HG03097 (cell line): ENCODE results near the gene LRGUK.
"Not testable (repeated sequence)": the region's sequence is repeated elsewhere in the genome, so short reads cannot be mapped to it uniquely, and the experiment has no call there.

Experiments
- ATAC-seq: cut with Tn5 transposase; IDR thresholded peaks from one replicate; pipeline ENCODE4 v1.9.1; 2021; ENCODE audit not compliant: unreplicated experiment, low FRiP score

Gene LRGUK

DNA sequence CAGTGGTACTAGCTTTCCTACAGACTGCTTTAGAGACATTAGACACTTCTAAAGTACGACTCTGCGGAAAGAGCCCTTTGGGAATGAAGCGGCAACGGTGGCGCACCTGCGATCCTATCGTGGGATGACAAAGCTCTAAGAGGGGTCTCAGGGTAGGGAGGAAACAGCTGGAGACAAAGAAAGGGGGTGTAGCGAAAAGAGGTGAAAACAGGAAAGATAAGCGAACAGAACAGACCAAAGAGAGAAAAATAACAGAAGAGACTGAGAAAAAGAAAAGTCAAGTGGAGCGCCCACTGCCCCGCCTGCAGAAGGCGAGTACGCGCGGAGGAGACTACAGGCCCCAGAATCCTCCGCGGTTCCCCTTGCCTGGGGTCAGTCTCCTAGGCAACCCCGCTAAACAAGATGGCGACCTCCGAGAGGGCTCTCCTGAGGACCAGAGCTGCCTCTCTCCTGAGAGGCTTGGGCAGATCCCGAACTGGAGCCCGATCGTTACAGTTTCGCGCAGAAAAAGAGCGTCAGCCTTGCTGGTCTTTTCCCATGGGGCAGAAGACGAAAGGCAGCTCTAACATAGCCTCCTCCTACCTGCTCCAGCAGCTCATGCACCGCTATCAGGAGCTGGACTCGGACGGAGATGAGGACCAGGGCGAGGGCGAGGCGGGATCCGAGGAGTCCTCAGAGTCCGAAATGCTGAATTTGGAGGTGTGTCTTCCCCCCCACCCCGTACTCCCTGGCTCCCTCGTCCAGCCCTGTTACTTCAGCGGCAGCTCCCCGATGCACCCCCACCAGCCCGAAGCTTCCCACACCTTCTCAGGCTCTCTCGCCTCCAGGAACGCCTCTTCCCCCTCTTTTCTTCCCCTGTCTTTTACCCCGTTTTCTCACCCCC is at the start of gene LRGUK:
Gene LRGUK (plus strand): TSS at position 375 of the 883 bp plus-strand sequence. CDS start 28 bp downstream, at position 403.
- peak; percentile 100 for ATAC-seq

DNA sequence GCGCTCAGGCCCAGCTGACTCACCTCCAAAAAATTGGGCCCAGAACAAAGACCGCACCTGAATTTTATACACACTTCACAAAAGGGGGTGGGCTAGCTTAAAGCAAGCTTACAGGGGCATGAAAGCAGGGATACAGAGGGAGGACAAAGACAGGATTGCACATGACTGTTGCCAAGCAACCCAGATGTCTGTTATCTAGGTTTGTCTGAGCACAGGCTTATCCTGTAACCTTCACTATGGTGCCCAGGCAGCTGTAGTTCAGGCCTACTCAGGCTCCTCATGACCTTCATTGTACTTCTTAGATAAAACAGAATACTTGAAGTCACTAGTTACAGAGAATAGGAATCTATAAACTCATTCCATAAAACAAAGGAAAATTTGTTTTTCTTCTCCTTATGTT is 49.6 kb upstream of the LRGUK start:
- not testable (repeated sequence) for ATAC-seq

- no peak for ATAC-seq
Observed at GRCh38 chr7:134078991-134079390, 48.1 kb upstream of the LRGUK start.

- no peak for ATAC-seq
Observed at GRCh38 chr7:134081695-134082094, 45.4 kb upstream of the LRGUK start.

DNA sequence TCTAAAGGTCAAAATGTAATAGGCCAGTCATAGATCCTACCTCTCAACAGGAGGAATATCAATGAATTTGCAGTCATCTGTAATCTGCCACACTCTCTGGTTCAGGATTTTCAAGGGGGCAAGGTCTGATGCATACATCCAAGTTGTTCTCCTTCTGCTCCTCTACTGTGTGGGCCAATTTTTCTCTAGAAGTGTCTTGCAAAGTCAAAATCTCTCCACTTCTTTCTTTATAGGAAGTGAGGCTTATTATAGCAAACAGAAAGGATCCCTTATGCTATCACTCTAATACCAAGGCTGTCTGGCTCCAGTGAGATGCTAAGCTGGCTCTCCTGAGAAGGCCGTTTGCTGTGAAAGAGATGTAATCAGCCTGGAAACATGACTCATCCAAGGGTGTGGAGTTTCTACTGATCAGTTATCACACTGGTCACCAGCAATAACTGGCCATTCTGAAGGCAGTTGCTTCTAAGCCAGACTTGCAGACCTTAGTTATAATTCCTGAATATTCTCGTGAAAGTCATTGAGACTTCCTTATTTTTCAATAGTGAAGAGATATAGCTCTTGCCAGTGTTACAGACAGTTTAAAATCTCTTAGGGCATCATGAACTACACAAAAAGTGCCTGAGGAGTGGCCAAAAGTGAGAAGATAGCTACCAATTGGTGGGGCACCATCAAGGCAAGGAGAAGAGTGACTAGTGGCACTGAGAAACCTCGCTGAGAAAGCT is 43.2 kb upstream of the LRGUK start:
- ATAC-seq, result no peak

DNA sequence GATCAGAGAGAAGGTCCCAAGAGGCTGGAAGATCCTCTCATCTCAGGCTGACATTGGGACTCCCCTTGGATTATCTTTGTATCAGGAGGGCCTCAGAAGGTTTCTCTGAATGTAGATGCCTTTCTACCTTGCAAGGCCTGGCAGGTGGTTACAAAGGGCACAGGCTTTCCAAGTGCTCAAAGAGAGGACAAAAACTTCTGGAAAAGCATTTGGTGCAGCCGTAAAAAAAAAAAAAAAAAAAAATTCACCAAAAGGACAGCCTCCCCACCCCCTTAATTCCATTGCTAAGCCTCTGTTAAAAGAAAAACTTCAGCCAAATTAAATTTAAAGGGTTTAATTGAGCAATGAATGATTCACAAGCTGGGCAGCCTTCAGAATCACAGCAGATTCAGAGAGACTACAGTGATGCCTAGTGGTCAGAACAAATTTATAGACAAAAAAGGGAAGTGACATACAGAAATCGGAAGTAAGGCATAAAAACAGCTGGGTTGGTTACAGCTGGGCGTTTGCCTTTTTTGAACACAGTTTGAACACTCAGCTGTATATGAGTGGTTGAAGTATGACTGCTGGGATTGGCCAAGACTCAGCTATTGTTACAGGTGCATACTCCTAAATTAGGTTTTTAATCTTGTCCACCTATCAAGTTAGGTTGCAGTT is 42.5 kb upstream of the LRGUK start:
- no peak for ATAC-seq

DNA sequence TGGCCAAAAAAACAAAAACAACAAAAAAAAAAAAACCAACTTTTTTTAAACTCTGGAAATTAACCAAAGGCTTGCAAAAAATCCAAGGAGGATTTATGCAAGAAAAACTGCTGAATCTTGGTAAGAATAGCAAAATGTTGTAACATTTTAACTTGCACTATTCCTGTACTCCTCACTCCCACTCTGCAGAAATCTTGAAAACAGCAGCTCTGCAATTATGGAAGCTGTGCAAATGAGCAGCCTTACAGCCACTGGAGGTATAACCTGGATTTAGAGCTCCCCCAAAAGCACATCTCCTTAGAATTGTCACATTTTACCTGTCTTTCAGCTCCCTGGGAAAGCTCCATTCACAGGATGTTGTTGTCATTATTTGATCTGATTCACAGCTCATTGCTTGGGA is 41.8 kb upstream of the LRGUK start:
- no peak for ATAC-seq

GRCh38 chr7:134086998-134087735 is 40.0 kb upstream of the LRGUK start:
- ATAC-seq, result no peak

GRCh38 chr7:134088199-134088598 is 38.9 kb upstream of the LRGUK start:
- no peak for ATAC-seq

- ATAC-seq, result no peak
Observed at GRCh38 chr7:134089446-134089845, 37.7 kb upstream of the LRGUK start.

DNA sequence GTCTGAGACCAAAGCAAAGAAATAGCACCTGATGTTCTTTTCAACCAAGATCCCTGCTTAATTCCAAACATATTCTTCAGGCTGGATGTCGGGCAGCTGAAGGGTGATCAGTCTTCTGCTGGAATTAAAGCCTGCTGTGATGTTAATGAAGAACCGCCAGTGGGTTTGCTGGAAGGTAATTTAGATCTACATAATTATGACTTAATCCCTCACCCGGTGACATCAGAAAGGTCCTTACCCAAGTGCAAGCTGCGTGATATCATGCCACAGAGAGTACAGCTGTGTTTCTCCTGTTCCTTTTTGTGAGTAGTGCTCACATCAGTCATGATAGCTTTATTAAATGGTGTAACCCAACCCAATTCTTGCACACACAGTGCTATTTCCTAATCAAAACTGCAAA is 29.1 kb upstream of the LRGUK start:
- ATAC-seq, result no peak

GRCh38 chr7:134101716-134102115 is 25.4 kb upstream of the LRGUK start:
- ATAC-seq, result no peak

- ATAC-seq, result no peak
Observed at GRCh38 chr7:134104166-134104565, 23.0 kb upstream of the LRGUK start.

- no peak for ATAC-seq
Observed at GRCh38 chr7:134105841-134106240, 21.3 kb upstream of the LRGUK start.

- no peak for ATAC-seq
Observed at GRCh38 chr7:134108802-134109201, 18.3 kb upstream of the LRGUK start.

DNA sequence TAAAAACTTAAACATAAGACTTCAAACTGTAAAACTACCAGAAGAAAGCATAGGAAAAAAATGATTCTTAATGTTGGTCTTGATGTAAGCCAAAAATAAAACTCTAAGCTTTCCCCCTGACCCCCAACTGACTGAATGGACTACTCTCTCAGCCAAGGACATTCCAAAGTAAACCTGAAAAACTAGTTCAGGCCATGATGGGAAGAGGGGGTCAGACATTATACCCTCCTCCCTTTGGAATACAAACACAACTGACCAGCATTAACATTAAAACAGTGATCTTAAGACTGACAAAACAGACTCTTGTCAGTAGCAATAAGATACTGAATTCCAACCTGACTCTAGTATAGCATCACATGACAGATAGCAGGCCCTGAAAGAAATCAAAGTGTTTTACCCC is 13.5 kb upstream of the LRGUK start:
- no peak for ATAC-seq

GRCh38 chr7:134114992-134115391 is 12.1 kb upstream of the LRGUK start:
- no peak for ATAC-seq

DNA sequence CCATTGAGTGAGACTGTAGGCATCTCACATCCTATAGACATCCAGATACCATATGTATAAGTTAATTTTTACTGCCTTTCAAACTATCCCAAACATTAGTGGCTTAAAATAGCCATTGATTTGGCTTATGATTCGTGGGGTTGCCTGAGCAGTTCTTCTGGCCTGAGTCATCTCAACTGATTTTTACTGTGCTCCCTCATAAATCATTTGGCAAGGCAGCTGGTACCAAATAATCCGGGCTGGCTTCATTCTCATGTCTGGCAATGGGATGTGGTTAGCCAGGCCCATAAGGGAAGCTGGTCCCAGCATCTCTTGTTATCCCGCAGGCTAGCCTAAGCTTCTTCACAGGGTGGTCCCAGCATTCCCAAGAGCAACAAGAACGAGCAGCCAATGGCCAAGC is 6.7 kb upstream of the LRGUK start:
- ATAC-seq, result no peak

GRCh38 chr7:134121632-134122139 is 5.5 kb upstream of the LRGUK start:
- no peak for ATAC-seq

- ATAC-seq, result no peak
Observed at GRCh38 chr7:134122980-134123379, 4.2 kb upstream of the LRGUK start.
